Stimulated activated memory B cell treated with anti-CD40 and anti-IgM and Interleukin-4, amounts not matched to agents 10 μg/mL and 1 μg/mL and 100 μg/mL, for 72 hours (primary cell): ENCODE measurements around the gene TMEM14B.
A peak's percentile ranks its signal among the peaks of the same experiment; 100 is the strongest.

Source experiments
- ATAC-seq: fragments of 150-1000 bp; cut with Tn5 transposase; 2 replicates; pipeline ENCODE4 v1.10.0; 2021
- H3K27ac Mint-ChIP-seq: one replicate; pipeline ENCODE4 v1.8.0; 2022; ENCODE audit warnings: mild to moderate bottlenecking, mixed read lengths
- H3K27me3 Mint-ChIP-seq: one replicate; pipeline ENCODE4 v1.8.0; 2022; ENCODE audit warnings: mixed read lengths
- H3K36me3 Mint-ChIP-seq: one replicate; pipeline ENCODE4 v1.8.0; 2022; ENCODE audit warnings: mixed read lengths
- H3K4me1 Mint-ChIP-seq: one replicate; pipeline ENCODE4 v1.8.0; 2022; ENCODE audit warnings: mixed read lengths
- H3K4me3 Mint-ChIP-seq: one replicate; pipeline ENCODE4 v1.8.0; 2022; ENCODE audit warnings: mild to moderate bottlenecking, moderate library complexity, mixed read lengths
- H3K9me3 Mint-ChIP-seq: one replicate; pipeline ENCODE4 v1.8.0; 2022; ENCODE audit warnings: mixed read lengths

Gene TMEM14B

GRCh38 chr6:10771371-10771894 lies 23.8 kb downstream of the TMEM14B start:
- peaks cover 41% of the 10 kb centered on the region for H3K36me3 Mint-ChIP-seq
- no peak overlapping the region for H3K27ac Mint-ChIP-seq
- H3K9me3 Mint-ChIP-seq = no peaks in the 10 kb centered on the region
- H3K4me1 Mint-ChIP-seq = no peaks in the 10 kb centered on the region
- no peak for ATAC-seq
- H3K4me3 Mint-ChIP-seq = no peak overlapping the region
- H3K27me3 Mint-ChIP-seq = no peaks in the 10 kb centered on the region

GRCh38 chr6:10778230-10778629 lies 30.6 kb downstream of the TMEM14B start:
- ATAC-seq = no peak
- Mint-ChIP-seq H3K27me3 (no peaks in the 10 kb centered on the region), H3K4me3 (no peak overlapping the region), H3K4me1 (no peaks in the 10 kb centered on the region), H3K27ac (no peak overlapping the region), H3K9me3 (no peaks in the 10 kb centered on the region), H3K36me3 (peaks cover 39% of the 10 kb centered on the region)

- no peak for ATAC-seq
These were observed 31.5 kb downstream of the TMEM14B start for GRCh38 chr6:10779076-10779475.

GRCh38 chr6:10791673-10792072 lies 44.1 kb downstream of the TMEM14B start:
- ATAC-seq = no peak
- Mint-ChIP-seq H3K27ac (no peak overlapping the region), H3K36me3 (peaks cover 40% of the 10 kb centered on the region), H3K4me1 (peaks cover 12% of the 10 kb centered on the region), H3K27me3 (no peaks in the 10 kb centered on the region), H3K9me3 (peaks cover 3% of the 10 kb centered on the region), H3K4me3 (no peak overlapping the region)

More at GRCh38 chr6:10779076-10779475, 31.5 kb downstream of the TMEM14B start:
- H3K4me1 Mint-ChIP-seq = no peaks in the 10 kb centered on the region
- H3K4me3 Mint-ChIP-seq = no peak overlapping the region
- H3K27me3 Mint-ChIP-seq = no peaks in the 10 kb centered on the region
- no peak overlapping the region for H3K27ac Mint-ChIP-seq
- H3K9me3 Mint-ChIP-seq = no peaks in the 10 kb centered on the region
- H3K36me3 Mint-ChIP-seq = peaks cover 43% of the 10 kb centered on the region

GRCh38 chr6:10792101-10792500 lies 44.5 kb downstream of the TMEM14B start:
- Mint-ChIP-seq H3K4me1 (peaks cover 12% of the 10 kb centered on the region), H3K36me3 (peaks cover 36% of the 10 kb centered on the region), H3K9me3 (peaks cover 1% of the 10 kb centered on the region), H3K4me3 (no peak overlapping the region), H3K27me3 (no peaks in the 10 kb centered on the region), H3K27ac (no peak overlapping the region)
- ATAC-seq = no peak

GRCh38 chr6:10793035-10793434 lies 45.4 kb downstream of the TMEM14B start:
- H3K4me1 Mint-ChIP-seq = peaks cover 12% of the 10 kb centered on the region
- no peak overlapping the region for H3K27ac Mint-ChIP-seq
- no peak for ATAC-seq
- peaks cover 34% of the 10 kb centered on the region for H3K36me3 Mint-ChIP-seq
- H3K27me3 Mint-ChIP-seq = no peaks in the 10 kb centered on the region
- no peak overlapping the region for H3K4me3 Mint-ChIP-seq
- H3K9me3 Mint-ChIP-seq = no peaks in the 10 kb centered on the region

- H3K4me1 Mint-ChIP-seq = peaks cover 12% of the 10 kb centered on the region
- H3K9me3 Mint-ChIP-seq = no peaks in the 10 kb centered on the region
- no peak overlapping the region for H3K4me3 Mint-ChIP-seq
- peak; percentile 74 for ATAC-seq
- no peak overlapping the region for H3K27ac Mint-ChIP-seq
- H3K27me3 Mint-ChIP-seq = no peaks in the 10 kb centered on the region
- peaks cover 34% of the 10 kb centered on the region for H3K36me3 Mint-ChIP-seq
These were observed 46.1 kb downstream of the TMEM14B start for GRCh38 chr6:10793695-10794094.

GRCh38 chr6:10794239-10794638 lies 46.6 kb downstream of the TMEM14B start:
- peaks cover 34% of the 10 kb centered on the region for H3K36me3 Mint-ChIP-seq
- H3K4me3 Mint-ChIP-seq = no peak overlapping the region
- ATAC-seq = no peak
- H3K4me1 Mint-ChIP-seq = peaks cover 12% of the 10 kb centered on the region
- no peaks in the 10 kb centered on the region for H3K27me3 Mint-ChIP-seq
- no peak overlapping the region for H3K27ac Mint-ChIP-seq
- H3K9me3 Mint-ChIP-seq = no peaks in the 10 kb centered on the region

GRCh38 chr6:10800810-10801209 lies 53.2 kb downstream of the TMEM14B start:
- Mint-ChIP-seq H3K27me3 (no peaks in the 10 kb centered on the region), H3K27ac (no peak overlapping the region), H3K4me3 (no peak overlapping the region), H3K36me3 (peaks cover 6% of the 10 kb centered on the region), H3K4me1 (no peaks in the 10 kb centered on the region), H3K9me3 (no peaks in the 10 kb centered on the region)
- ATAC-seq = no peak

GRCh38 chr6:10801224-10801848 lies 53.7 kb downstream of the TMEM14B start:
- ATAC-seq = peak; percentile 81
- Mint-ChIP-seq H3K4me1 (no peaks in the 10 kb centered on the region), H3K4me3 (no peak overlapping the region), H3K27me3 (no peaks in the 10 kb centered on the region), H3K36me3 (peaks cover 6% of the 10 kb centered on the region), H3K9me3 (no peaks in the 10 kb centered on the region), H3K27ac (no peak overlapping the region)
